ENCODE results near the gene JARID2.

DNA sequence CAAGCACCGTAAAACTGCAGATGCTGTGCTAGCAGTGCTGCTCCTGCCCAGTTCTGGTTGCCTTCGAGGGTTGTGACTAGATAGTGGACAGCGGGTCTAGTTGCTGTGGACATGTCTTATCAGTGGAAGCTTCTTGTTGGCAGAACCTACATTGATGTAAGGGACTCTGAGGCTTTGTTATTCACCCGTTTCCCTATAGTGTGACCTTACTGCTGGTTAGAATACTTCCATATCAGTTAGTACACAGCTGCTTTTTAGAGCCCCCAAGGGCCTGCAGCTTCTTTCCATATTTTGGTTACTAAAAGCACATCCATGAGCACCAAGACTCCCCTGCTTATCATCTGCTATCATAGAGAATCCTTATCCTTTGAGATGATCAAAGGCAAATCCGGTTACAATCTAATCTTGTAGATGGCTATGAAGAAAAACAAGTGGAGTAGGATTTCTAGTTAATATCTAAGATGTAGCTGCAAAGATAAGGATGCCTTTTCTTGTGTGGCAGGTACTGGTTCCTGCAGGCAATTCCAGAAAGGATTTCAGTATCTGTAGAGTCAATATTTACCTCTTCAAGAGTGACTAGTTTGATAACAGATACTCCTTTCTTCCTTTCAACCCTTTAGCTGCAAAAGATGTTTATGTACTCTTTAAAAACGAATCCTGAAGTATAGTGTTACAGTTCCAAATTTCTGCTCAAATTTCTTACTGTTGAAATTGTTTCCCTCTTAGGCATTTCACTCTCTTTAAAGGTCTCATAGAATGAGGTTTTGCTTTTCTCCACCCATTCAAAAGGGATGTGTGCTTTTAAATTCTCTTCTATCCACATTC lies 163.6 kb downstream of the JARID2 start:
- TF ChIP-seq CTCF (IDR thresholded peaks at IDR 0.05; ENCODE audit: low read length) (no peak), EZH2 (IDR thresholded peaks at IDR 0.05; ENCODE audit: borderline replicate concordance, low read length) (no peak)

All from OCI-LY1 (cell line).